ENCODE measurements around the gene MAGEE2. TPM values are rescaled to one million over a fixed set of nuclear protein-coding genes. Genes with fewer than 3 reads are reported as not detected.

MAGEE2 gene
- polyA plus RNA-seq, 1 experiment: not detected

DNA sequence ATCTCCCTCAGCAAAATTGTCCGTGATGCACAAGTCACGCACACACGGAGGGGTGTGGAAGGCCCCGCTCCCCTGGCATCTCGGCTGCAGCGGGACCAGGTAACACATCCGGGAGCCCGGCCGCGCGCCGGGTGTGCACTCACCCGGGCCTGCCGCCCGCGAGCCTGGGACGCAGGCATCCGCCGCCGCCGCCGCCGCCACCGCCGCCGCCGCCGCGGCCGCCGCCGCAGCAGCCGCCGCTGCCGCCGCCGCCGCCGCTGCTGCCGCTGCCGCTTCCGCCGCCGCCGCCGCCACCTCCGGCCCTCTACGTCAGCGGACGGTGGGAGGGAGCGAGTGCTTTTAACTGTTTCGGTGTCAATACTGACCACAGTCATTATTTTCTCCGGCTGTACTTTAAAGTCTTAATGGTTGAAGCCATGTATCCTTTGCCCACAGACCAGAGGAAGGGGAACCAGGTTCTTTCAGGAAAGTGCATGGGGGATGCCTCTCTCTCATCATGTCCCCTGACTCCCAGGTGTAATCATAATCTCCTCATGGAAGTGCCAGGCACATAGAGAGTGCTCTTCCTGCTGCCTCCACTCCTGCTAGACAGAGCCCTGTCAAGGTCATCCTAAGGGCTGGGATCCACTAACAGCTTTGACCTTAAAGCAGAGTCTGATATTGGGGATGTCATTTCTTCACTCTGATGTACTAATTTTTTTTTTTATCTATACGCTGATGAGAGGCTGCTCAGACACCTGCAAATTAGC lies 38.0 kb downstream of the MAGEE2 start:
- Histone ChIP-seq H3K4me3 (ENCODE audit: low read depth, low read length) (peak overlapping the region; percentile 53), H3K36me3 (ENCODE audit: control insufficient read depth, insufficient read depth, low read length) (no peaks in the 10 kb centered on the region), H3K27me3 (ENCODE audit: control insufficient read depth, insufficient read depth, low read length) (no peaks in the 10 kb centered on the region)
- no peak for DNase-seq (ENCODE audit: low read depth)
- ChIA-PET CTCF (no interaction called here), POLR2A (no interaction called here)
- TF ChIP-seq CTCF (IDR thresholded peaks at IDR 0.05; ENCODE audit: insufficient read depth, low read depth, low read length): no peak

Measured in BJ (cell line).